Karpas-422 (cell line): ENCODE data around the gene EIF3F. TPM values are rescaled to one million over a fixed set of nuclear protein-coding genes. Genes with fewer than 3 reads are reported as not detected.

ENCODE experiments used
- DNase-seq: peaks from one replicate; pipeline ENCODE4 v3.0.0-alpha.2; 2015
- H2AFZ ChIP-seq: fragments of 200-600 bp; sonication (generic); 2 replicates; pipeline ENCODE4 v1.6.1; 2014; ENCODE audit warnings: antibody characterized with exemption, low read length, mixed read lengths
- H3K27ac ChIP-seq: fragments of 200-600 bp; sonication (generic); 2 replicates; pipeline ENCODE4 v1.5.1; 2014; ENCODE audit warnings: mild to moderate bottlenecking, low read length, moderate library complexity
- H3K27me3 ChIP-seq: fragments of 200-600 bp; sonication (generic); 2 replicates; pipeline ENCODE4 v1.6.1; 2014; ENCODE audit warnings: low read length, mixed read lengths
- H3K36me3 ChIP-seq: fragments of 200-600 bp; sonication (generic); 2 replicates; pipeline ENCODE4 v1.6.1; 2014; ENCODE audit warnings: low read length, mixed read lengths; ENCODE audit not compliant: insufficient read depth
- H3K4me1 ChIP-seq: fragments of 200-600 bp; sonication (generic); 2 replicates; pipeline ENCODE4 v1.6.1; 2014; ENCODE audit warnings: mild to moderate bottlenecking, low read length, mixed read lengths
- H3K4me2 ChIP-seq: fragments of 200-600 bp; sonication (generic); 2 replicates; pipeline ENCODE4 v1.6.1; 2014; ENCODE audit warnings: low read length, low read depth, mild to moderate bottlenecking; ENCODE audit not compliant: poor library complexity, severe bottlenecking
- H3K4me3 ChIP-seq: fragments of 200-600 bp; sonication (generic); 2 replicates; pipeline ENCODE4 v1.5.1; 2014; ENCODE audit warnings: mild to moderate bottlenecking, antibody characterized with exemption, low read length, mixed read lengths
- H3K79me2 ChIP-seq: fragments of 200-600 bp; sonication (generic); 2 replicates; pipeline ENCODE4 v1.6.1; 2014; ENCODE audit warnings: mild to moderate bottlenecking, low read length, mixed read lengths
- H3K9ac ChIP-seq: fragments of 200-600 bp; sonication (generic); 2 replicates; pipeline ENCODE4 v1.6.0; 2014; ENCODE audit warnings: low read length
- H3K9me2 ChIP-seq: fragments of 200-600 bp; sonication (generic), shearing (Covaris generic); replicated peaks from 2 replicates; pipeline ENCODE4 v1.6.0; 2014; ENCODE audit warnings: mild to moderate bottlenecking, low read length, moderate library complexity; ENCODE audit not compliant: insufficient read depth
- H3K9me3 ChIP-seq: fragments of 300-700, 200-600 bp; sonication (generic); 2 replicates; pipeline ENCODE4 v1.6.1; 2014; ENCODE audit warnings: low read length, mixed read lengths
- H4K20me1 ChIP-seq: fragments of 200-600 bp; sonication (generic); 2 replicates; pipeline ENCODE4 v1.6.1; 2014; ENCODE audit warnings: mild to moderate bottlenecking, antibody characterized with exemption, low read length, low read depth; ENCODE audit not compliant: insufficient read depth
- total RNA-seq: library from RNA; depleted of rRNA; stranded (reverse); fragments of >200 nt; shearing (Covaris generic); gene quantifications from 2 replicates; pipeline ENCODE4 v1.2.3, GENCODE V29; 2014; ENCODE audit warnings: low replicate concordance; rRNA removed

Gene EIF3F, protein sequence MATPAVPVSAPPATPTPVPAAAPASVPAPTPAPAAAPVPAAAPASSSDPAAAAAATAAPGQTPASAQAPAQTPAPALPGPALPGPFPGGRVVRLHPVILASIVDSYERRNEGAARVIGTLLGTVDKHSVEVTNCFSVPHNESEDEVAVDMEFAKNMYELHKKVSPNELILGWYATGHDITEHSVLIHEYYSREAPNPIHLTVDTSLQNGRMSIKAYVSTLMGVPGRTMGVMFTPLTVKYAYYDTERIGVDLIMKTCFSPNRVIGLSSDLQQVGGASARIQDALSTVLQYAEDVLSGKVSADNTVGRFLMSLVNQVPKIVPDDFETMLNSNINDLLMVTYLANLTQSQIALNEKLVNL
- total RNA-seq: 374 and 767 TPM in 2 replicates

GRCh38 chr11:7986768-7987559, at the start of gene EIF3F:
EIF3F (plus strand) TSS chr11:7987337; CDS start chr11:7987353, 16 bp downstream.
- H3K27ac ChIP-seq: peak within 1 kb of the TSS; percentile 20; the same call in 1 of the 2 replicates
- peaks cover 9% of the 10 kb centered on the region; the same call in 1 of the 2 replicates for H3K36me3 ChIP-seq
- H2AFZ ChIP-seq: peak within 1 kb of the TSS; percentile 93
- peak within 1 kb of the TSS; percentile 88 for H3K4me3 ChIP-seq
- no peaks in the 10 kb centered on the region for H3K27me3 ChIP-seq
- DNase-seq: peak; percentile 99
- no peaks in the 10 kb centered on the region for H3K9me2 ChIP-seq
- peak within 1 kb of the TSS; percentile 84 for H3K9ac ChIP-seq
- no peaks in the 10 kb centered on the region for H3K9me3 ChIP-seq
- H3K4me1 ChIP-seq: peaks cover 29% of the 10 kb centered on the region
- peaks cover 20% of the 10 kb centered on the region; the same call in 1 of the 2 replicates for H4K20me1 ChIP-seq
- H3K4me2 ChIP-seq: peak within 1 kb of the TSS; percentile 93
- peaks cover 45% of the 10 kb centered on the region for H3K79me2 ChIP-seq

DNA sequence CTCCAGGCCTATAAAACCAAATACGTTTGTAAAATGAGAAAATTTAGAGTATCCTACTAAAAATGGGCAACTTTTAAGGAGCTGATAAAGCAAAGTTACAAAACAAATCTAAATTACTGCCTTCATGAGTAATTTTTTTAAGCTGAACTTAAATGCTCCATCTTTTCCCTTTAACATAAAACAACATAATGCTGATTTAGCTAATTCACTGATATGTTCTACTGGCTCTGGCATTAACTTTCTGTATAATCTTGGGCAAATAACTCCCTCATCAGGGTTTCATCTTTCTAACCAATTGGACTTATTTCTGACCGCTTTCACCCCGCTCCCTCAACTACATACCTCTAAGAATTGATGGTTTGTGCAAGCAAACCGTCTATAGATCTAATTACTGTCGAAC, 46.0 kb upstream of the EIF3F start:
- Histone ChIP-seq H3K27me3 (no peaks in the 10 kb centered on the region), H4K20me1 (no peaks in the 10 kb centered on the region), H3K79me2 (no peaks in the 10 kb centered on the region), H3K36me3 (no peaks in the 10 kb centered on the region; the same call in 1 of the 2 replicates), H3K27ac (no peak overlapping the region), H3K9me3 (peaks cover 15% of the 10 kb centered on the region), H2AFZ (no peak overlapping the region), H3K9ac (no peak overlapping the region), H3K4me1 (no peaks in the 10 kb centered on the region), H3K4me2 (no peak overlapping the region), H3K4me3 (no peak overlapping the region), H3K9me2 (no peaks in the 10 kb centered on the region)
- no peak for DNase-seq

GRCh38 chr11:7941608-7942007, 45.5 kb upstream of the EIF3F start, which contains the start of gene OR10A3:
OR10A3 (minus strand) TSS chr11:7941708; CDS start chr11:7939520, 2,188 bp downstream.
- Histone ChIP-seq H3K9me3 (peaks cover 15% of the 10 kb centered on the region), H3K36me3 (no peaks in the 10 kb centered on the region; the same call in 1 of the 2 replicates), H3K9me2 (no peaks in the 10 kb centered on the region), H3K4me3 (no peak within 1 kb of the TSS), H3K4me1 (no peaks in the 10 kb centered on the region), H4K20me1 (no peaks in the 10 kb centered on the region), H2AFZ (no peak within 1 kb of the TSS), H3K4me2 (no peak within 1 kb of the TSS), H3K79me2 (no peaks in the 10 kb centered on the region), H3K27me3 (no peaks in the 10 kb centered on the region), H3K9ac (no peak within 1 kb of the TSS), H3K27ac (no peak within 1 kb of the TSS)
- no peak for DNase-seq

- H3K9me3 ChIP-seq: peaks cover 15% of the 10 kb centered on the region
- no peaks in the 10 kb centered on the region; the same call in 1 of the 2 replicates for H3K36me3 ChIP-seq
- no peak overlapping the region for H3K4me2 ChIP-seq
- no peak overlapping the region for H3K27ac ChIP-seq
- H3K27me3 ChIP-seq: no peaks in the 10 kb centered on the region
- no peaks in the 10 kb centered on the region for H3K79me2 ChIP-seq
- H2AFZ ChIP-seq: no peak overlapping the region
- H3K9me2 ChIP-seq: no peaks in the 10 kb centered on the region
- H3K9ac ChIP-seq: no peak overlapping the region
- no peaks in the 10 kb centered on the region for H4K20me1 ChIP-seq
- no peak for DNase-seq
- no peaks in the 10 kb centered on the region for H3K4me1 ChIP-seq
- no peak overlapping the region for H3K4me3 ChIP-seq
These were observed 43.0 kb upstream of the EIF3F start for GRCh38 chr11:7944123-7944522.

DNA sequence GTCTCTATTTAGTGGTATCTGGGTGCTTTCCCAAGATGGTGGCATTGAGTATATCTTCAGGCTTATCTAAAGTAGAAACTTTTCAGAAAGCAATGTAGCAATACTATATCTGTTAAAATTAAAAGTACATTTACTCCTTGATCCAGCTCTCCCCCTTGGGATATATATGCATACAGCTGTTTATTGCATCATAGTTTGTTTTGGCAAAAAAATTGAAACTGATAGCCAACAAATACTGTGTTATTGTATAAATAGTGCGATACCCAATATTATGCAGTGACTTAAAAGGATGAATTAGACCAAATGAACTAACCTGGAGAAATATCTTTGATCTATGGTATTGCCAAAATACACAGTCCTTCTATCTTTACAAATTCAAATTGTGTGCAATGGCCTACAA, 37.2 kb upstream of the EIF3F start:
- Histone ChIP-seq H3K4me2 (no peak overlapping the region), H3K27ac (no peak overlapping the region), H2AFZ (no peak overlapping the region), H3K4me3 (no peak overlapping the region), H3K4me1 (no peaks in the 10 kb centered on the region), H3K27me3 (no peaks in the 10 kb centered on the region), H3K9me2 (no peaks in the 10 kb centered on the region), H3K36me3 (no peaks in the 10 kb centered on the region), H3K79me2 (no peaks in the 10 kb centered on the region), H3K9ac (no peak overlapping the region), H3K9me3 (no peaks in the 10 kb centered on the region; the same call in 1 of the 2 replicates), H4K20me1 (no peaks in the 10 kb centered on the region)
- no peak for DNase-seq

DNA sequence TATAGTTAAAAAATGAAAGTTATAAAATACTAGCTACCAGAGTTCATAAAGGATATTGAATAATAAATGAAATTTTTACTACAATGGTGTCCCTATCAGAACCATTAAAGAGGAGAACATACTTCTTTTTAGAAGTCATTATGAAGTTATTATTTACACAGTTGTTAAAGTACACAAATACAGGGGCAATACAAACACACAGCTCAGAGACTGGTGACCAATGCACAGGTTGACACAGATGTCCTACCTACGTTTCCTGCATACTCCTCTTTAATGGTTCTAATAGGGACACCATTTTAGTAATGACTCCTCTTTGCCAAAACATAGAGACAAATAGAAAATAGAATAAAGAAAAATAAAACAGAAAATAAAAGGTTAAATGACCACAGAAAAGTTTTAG, 31.9 kb upstream of the EIF3F start:
- Histone ChIP-seq H3K27ac (no peak overlapping the region), H3K36me3 (no peaks in the 10 kb centered on the region), H3K4me1 (peaks cover 2% of the 10 kb centered on the region; the same call in 1 of the 2 replicates), H3K4me2 (no peak overlapping the region), H3K9me3 (no peaks in the 10 kb centered on the region), H2AFZ (no peak overlapping the region), H3K27me3 (no peaks in the 10 kb centered on the region), H3K4me3 (no peak overlapping the region), H3K79me2 (no peaks in the 10 kb centered on the region), H3K9me2 (no peaks in the 10 kb centered on the region), H3K9ac (no peak overlapping the region), H4K20me1 (no peaks in the 10 kb centered on the region)
- DNase-seq: no peak

DNA sequence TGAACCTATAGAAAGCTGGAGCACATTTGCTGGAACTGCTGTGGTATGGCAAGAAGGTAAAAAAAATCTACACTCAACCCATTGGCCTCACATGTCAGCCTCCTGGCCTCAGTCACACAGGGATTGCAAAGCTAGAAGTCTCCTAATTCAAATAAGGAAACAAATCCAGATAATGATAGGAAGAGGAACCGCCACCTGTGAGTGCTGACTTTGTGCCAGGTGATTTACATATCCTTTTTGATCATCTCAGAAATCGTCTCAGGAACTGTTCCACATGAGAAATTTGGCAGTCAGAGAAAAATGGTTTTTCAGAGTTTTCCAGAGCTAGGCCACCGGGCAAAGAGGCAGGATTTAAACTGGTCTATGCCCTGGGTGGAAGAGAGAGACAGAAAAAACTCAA, 22.9 kb upstream of the EIF3F start:
- no peaks in the 10 kb centered on the region for H3K36me3 ChIP-seq
- H3K79me2 ChIP-seq: no peaks in the 10 kb centered on the region
- no peak overlapping the region for H3K9ac ChIP-seq
- H3K4me1 ChIP-seq: peaks cover 21% of the 10 kb centered on the region
- H3K9me3 ChIP-seq: no peaks in the 10 kb centered on the region
- H3K27me3 ChIP-seq: no peaks in the 10 kb centered on the region
- H2AFZ ChIP-seq: no peak overlapping the region
- H4K20me1 ChIP-seq: no peaks in the 10 kb centered on the region
- peak; percentile 78 for DNase-seq
- H3K9me2 ChIP-seq: no peaks in the 10 kb centered on the region
- H3K4me3 ChIP-seq: peak overlapping the region; percentile 7
- no peak overlapping the region for H3K27ac ChIP-seq
- H3K4me2 ChIP-seq: peak overlapping the region; percentile 55

GRCh38 chr11:7964873-7965272, 22.3 kb upstream of the EIF3F start:
- Histone ChIP-seq H2AFZ (no peak overlapping the region), H3K79me2 (no peaks in the 10 kb centered on the region), H3K27me3 (no peaks in the 10 kb centered on the region), H3K4me1 (peaks cover 21% of the 10 kb centered on the region), H3K9ac (no peak overlapping the region), H3K4me2 (peak overlapping the region; percentile 55), H3K9me2 (no peaks in the 10 kb centered on the region), H3K27ac (no peak overlapping the region), H3K4me3 (0 out of 2 replicates have a peak overlapping the region, but pooled peaks have one; percentile 7), H4K20me1 (no peaks in the 10 kb centered on the region), H3K9me3 (no peaks in the 10 kb centered on the region), H3K36me3 (no peaks in the 10 kb centered on the region)
- DNase-seq: no peak
